ENCODE results near the gene OR2AG1.

- TF ChIP-seq EP300 (IDR thresholded peaks at IDR 0.05; ENCODE audit: low read depth): no peak
- no peak for TF ChIP-seq POLR2A (IDR thresholded peaks at IDR 0.05)
- TF ChIP-seq CTCF (IDR thresholded peaks at IDR 0.05): no peak
Observed at GRCh38 chr11:6736495-6737121, 46.2 kb upstream of the OR2AG1 start.
